Measurements from ENCODE around the gene CDH13.

The CDH13 gene

GRCh38 chr16:83051451-83051850 is 424.7 kb downstream of the CDH13 start:
- Histone ChIP-seq H2AK5ac (ENCODE audit: low read length) (no peak overlapping the region), H3K9me3 (ENCODE audit: insufficient read depth, low read depth, low read length) (no peaks in the 10 kb centered on the region), H3K9ac (ENCODE audit: low read length) (no peak overlapping the region), H3K4me1 (ENCODE audit: control insufficient read depth in 1 of 2, insufficient read depth in 2 of 2, low read length in 2 of 2) (no peaks in the 10 kb centered on the region), H3K18ac (ENCODE audit: low read length) (no peak overlapping the region), H4K91ac (ENCODE audit: low read depth, low read length) (no peak overlapping the region), H3K79me1 (ENCODE audit: low read length) (no peaks in the 10 kb centered on the region), H2BK5ac (ENCODE audit: low read depth, low read length, poor library complexity) (no peak overlapping the region), H3K36me3 (ENCODE audit: control insufficient read depth in 1 of 2, insufficient read depth in 2 of 2, low read length in 2 of 2) (no peaks in the 10 kb centered on the region), H4K12ac (ENCODE audit: low read depth, low read length) (no peak overlapping the region), H4K8ac (ENCODE audit: low read depth, low read length) (no peak overlapping the region), H3K79me2 (ENCODE audit: control insufficient read depth, insufficient read depth, low read length, poor library complexity) (no peaks in the 10 kb centered on the region), H3K14ac (ENCODE audit: low read length) (no peak overlapping the region), H2BK120ac (ENCODE audit: insufficient read depth, low read length, poor library complexity) (no peak overlapping the region), H2BK12ac (ENCODE audit: low read length) (no peak overlapping the region), H3K4me2 (ENCODE audit: low read length) (no peak overlapping the region), H3K27ac (ENCODE audit: low read depth, low read length) (no peak overlapping the region), H3K23ac (ENCODE audit: low read length) (no peak overlapping the region), H3K4me3 (ENCODE audit: low read depth, low read length) (no peak overlapping the region), H2AFZ (ENCODE audit: insufficient read depth, low read length, poor library complexity) (no peak overlapping the region), H3K27me3 (ENCODE audit: insufficient read depth, low read length) (no peaks in the 10 kb centered on the region), H3K4ac (ENCODE audit: low read depth, low read length) (no peak overlapping the region)
- no peak for DNase-seq
- WGBS (ENCODE audit: extremely low coverage, insufficient coverage, insufficient read length) = no CpG with 5 or more reads among the region's 2 CpGs

GRCh38 chr16:83054283-83054682 is 427.5 kb downstream of the CDH13 start:
- no peak overlapping the region for H2AFZ ChIP-seq (ENCODE audit: insufficient read depth, low read length, poor library complexity)

GRCh38 chr16:83058376-83058775 is 431.6 kb downstream of the CDH13 start:
- H3K14ac ChIP-seq (ENCODE audit: low read length) = no peak overlapping the region
- no peak overlapping the region for H4K8ac ChIP-seq (ENCODE audit: low read depth, low read length)
- no peak overlapping the region for H2AFZ ChIP-seq (ENCODE audit: insufficient read depth, low read length, poor library complexity)
- no peaks in the 10 kb centered on the region for H3K9me3 ChIP-seq (ENCODE audit: insufficient read depth, low read depth, low read length)
- H3K9ac ChIP-seq (ENCODE audit: low read length) = no peak overlapping the region
- H3K4me1 ChIP-seq (ENCODE audit: control insufficient read depth in 1 of 2, insufficient read depth in 2 of 2, low read length in 2 of 2) = no peaks in the 10 kb centered on the region
- DNase-seq = no peak
- no peaks in the 10 kb centered on the region for H3K79me2 ChIP-seq (ENCODE audit: control insufficient read depth, insufficient read depth, low read length, poor library complexity)
- no peak overlapping the region for H2BK12ac ChIP-seq (ENCODE audit: low read length)
- no peak overlapping the region for H4K91ac ChIP-seq (ENCODE audit: low read depth, low read length)
- no peak overlapping the region for H3K4me2 ChIP-seq (ENCODE audit: low read length)
- no peaks in the 10 kb centered on the region for H3K79me1 ChIP-seq (ENCODE audit: low read length)
- no CpG with 5 or more reads among the region's 3 CpGs for WGBS (ENCODE audit: extremely low coverage, insufficient coverage, insufficient read length)
- H3K36me3 ChIP-seq (ENCODE audit: control insufficient read depth in 1 of 2, insufficient read depth in 2 of 2, low read length in 2 of 2) = no peaks in the 10 kb centered on the region
- no peak overlapping the region for H2BK5ac ChIP-seq (ENCODE audit: low read depth, low read length, poor library complexity)
- no peak overlapping the region for H3K23ac ChIP-seq (ENCODE audit: low read length)
- no peak overlapping the region for H3K27ac ChIP-seq (ENCODE audit: low read depth, low read length)
- H3K4ac ChIP-seq (ENCODE audit: low read depth, low read length) = no peak overlapping the region
- H4K12ac ChIP-seq (ENCODE audit: low read depth, low read length) = no peak overlapping the region
- no peak overlapping the region for H2BK120ac ChIP-seq (ENCODE audit: insufficient read depth, low read length, poor library complexity)
- H3K4me3 ChIP-seq (ENCODE audit: low read depth, low read length) = no peak overlapping the region
- no peaks in the 10 kb centered on the region for H3K27me3 ChIP-seq (ENCODE audit: insufficient read depth, low read length)
- H2AK5ac ChIP-seq (ENCODE audit: low read length) = no peak overlapping the region
- H3K18ac ChIP-seq (ENCODE audit: low read length) = no peak overlapping the region

More at GRCh38 chr16:83054283-83054682, 427.5 kb downstream of the CDH13 start:
- no peak for DNase-seq
- Histone ChIP-seq H2BK12ac (ENCODE audit: low read length) (no peak overlapping the region), H3K9me3 (ENCODE audit: insufficient read depth, low read depth, low read length) (no peaks in the 10 kb centered on the region), H3K27me3 (ENCODE audit: insufficient read depth, low read length) (no peaks in the 10 kb centered on the region), H3K4me1 (ENCODE audit: control insufficient read depth in 1 of 2, insufficient read depth in 2 of 2, low read length in 2 of 2) (no peaks in the 10 kb centered on the region), H3K4me3 (ENCODE audit: low read depth, low read length) (no peak overlapping the region), H4K8ac (ENCODE audit: low read depth, low read length) (no peak overlapping the region), H3K4ac (ENCODE audit: low read depth, low read length) (no peak overlapping the region), H3K79me2 (ENCODE audit: control insufficient read depth, insufficient read depth, low read length, poor library complexity) (no peaks in the 10 kb centered on the region), H3K18ac (ENCODE audit: low read length) (no peak overlapping the region), H4K91ac (ENCODE audit: low read depth, low read length) (no peak overlapping the region), H4K12ac (ENCODE audit: low read depth, low read length) (no peak overlapping the region), H3K79me1 (ENCODE audit: low read length) (no peaks in the 10 kb centered on the region), H3K36me3 (ENCODE audit: control insufficient read depth in 1 of 2, insufficient read depth in 2 of 2, low read length in 2 of 2) (no peaks in the 10 kb centered on the region), H3K23ac (ENCODE audit: low read length) (no peak overlapping the region), H2BK5ac (ENCODE audit: low read depth, low read length, poor library complexity) (no peak overlapping the region), H3K9ac (ENCODE audit: low read length) (no peak overlapping the region), H2BK120ac (ENCODE audit: insufficient read depth, low read length, poor library complexity) (no peak overlapping the region), H2AK5ac (ENCODE audit: low read length) (no peak overlapping the region), H3K4me2 (ENCODE audit: low read length) (no peak overlapping the region), H3K27ac (ENCODE audit: low read depth, low read length) (no peak overlapping the region), H3K14ac (ENCODE audit: low read length) (no peak overlapping the region)
- WGBS (ENCODE audit: extremely low coverage, insufficient coverage, insufficient read length) = no CpG with 5 or more reads among the region's 2 CpGs

DNA sequence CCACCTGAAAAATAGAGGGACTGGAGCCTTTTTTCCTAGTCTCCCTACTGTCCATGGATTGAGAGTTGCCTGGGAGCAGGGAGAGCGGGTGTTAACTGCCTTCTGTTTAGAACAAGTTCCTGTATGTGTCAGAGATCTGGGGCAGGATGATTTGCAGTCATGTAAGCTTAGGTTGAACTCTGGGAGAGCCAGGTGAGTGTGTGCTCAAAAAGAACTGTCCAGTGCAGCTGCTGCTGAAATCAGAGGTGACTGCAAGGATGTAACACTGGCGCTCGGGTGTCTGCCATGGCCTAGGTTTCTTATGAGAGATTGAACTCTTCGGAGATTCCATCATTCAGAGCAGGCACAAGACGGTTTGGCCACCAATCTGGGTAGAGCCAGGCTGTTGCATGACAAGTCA is 432.5 kb downstream of the CDH13 start:
- no peak overlapping the region for H2BK120ac ChIP-seq (ENCODE audit: insufficient read depth, low read length, poor library complexity)
- no peak overlapping the region for H3K18ac ChIP-seq (ENCODE audit: low read length)
- H3K4me3 ChIP-seq (ENCODE audit: low read depth, low read length) = no peak overlapping the region
- WGBS (ENCODE audit: extremely low coverage, insufficient coverage, insufficient read length) = no CpG with 5 or more reads among the region's 5 CpGs
- no peak overlapping the region for H4K12ac ChIP-seq (ENCODE audit: low read depth, low read length)
- H3K79me1 ChIP-seq (ENCODE audit: low read length) = no peaks in the 10 kb centered on the region
- no peak overlapping the region for H2AK5ac ChIP-seq (ENCODE audit: low read length)
- no peaks in the 10 kb centered on the region for H3K9me3 ChIP-seq (ENCODE audit: insufficient read depth, low read depth, low read length)
- no peaks in the 10 kb centered on the region for H3K36me3 ChIP-seq (ENCODE audit: control insufficient read depth in 1 of 2, insufficient read depth in 2 of 2, low read length in 2 of 2)
- no peak overlapping the region for H2AFZ ChIP-seq (ENCODE audit: insufficient read depth, low read length, poor library complexity)
- no peaks in the 10 kb centered on the region for H3K4me1 ChIP-seq (ENCODE audit: control insufficient read depth in 1 of 2, insufficient read depth in 2 of 2, low read length in 2 of 2)
- no peak overlapping the region for H4K8ac ChIP-seq (ENCODE audit: low read depth, low read length)
- no peak overlapping the region for H3K23ac ChIP-seq (ENCODE audit: low read length)
- H3K9ac ChIP-seq (ENCODE audit: low read length) = no peak overlapping the region
- H3K79me2 ChIP-seq (ENCODE audit: control insufficient read depth, insufficient read depth, low read length, poor library complexity) = no peaks in the 10 kb centered on the region
- no peak overlapping the region for H4K91ac ChIP-seq (ENCODE audit: low read depth, low read length)
- no peak overlapping the region for H2BK5ac ChIP-seq (ENCODE audit: low read depth, low read length, poor library complexity)
- H3K27me3 ChIP-seq (ENCODE audit: insufficient read depth, low read length) = no peaks in the 10 kb centered on the region
- no peak overlapping the region for H3K14ac ChIP-seq (ENCODE audit: low read length)
- no peak overlapping the region for H3K4me2 ChIP-seq (ENCODE audit: low read length)
- no peak overlapping the region for H3K27ac ChIP-seq (ENCODE audit: low read depth, low read length)
- H2BK12ac ChIP-seq (ENCODE audit: low read length) = no peak overlapping the region
- H3K4ac ChIP-seq (ENCODE audit: low read depth, low read length) = no peak overlapping the region
- no peak for DNase-seq

Measured in trophoblast cell (in vitro differentiated cells and primary cell).